PFSK-1 (cell line): ENCODE data around the gene CASD1.

Source experiments
- POLR2AphosphoS5 ChIP-seq: IDR thresholded peaks from 2 replicates; pipeline ENCODE4 v1.6.1; 2012; ENCODE audit warnings: low read depth, mild to moderate bottlenecking, control low read depth, low read length, moderate library complexity
- REST ChIP-seq, 2 experiments: IDR thresholded peaks; 2 replicates each; pipeline versions ENCODE4 v1.6.1 to v1.8.0; 2011 to 2012; ENCODE audit warnings: low read depth in 2 of 2, low read length in 2 of 2, control low read depth in 1 of 2, inconsistent platforms in 1 of 2, mild to moderate bottlenecking in 1 of 2, moderate library complexity in 1 of 2; ENCODE audit not compliant: insufficient read depth in 1 of 2
- TAF1 ChIP-seq: IDR thresholded peaks from 2 replicates; pipeline ENCODE4 v1.6.1; 2012; ENCODE audit warnings: low read length, control low read depth, borderline replicate concordance; ENCODE audit not compliant: insufficient read depth

DNA sequence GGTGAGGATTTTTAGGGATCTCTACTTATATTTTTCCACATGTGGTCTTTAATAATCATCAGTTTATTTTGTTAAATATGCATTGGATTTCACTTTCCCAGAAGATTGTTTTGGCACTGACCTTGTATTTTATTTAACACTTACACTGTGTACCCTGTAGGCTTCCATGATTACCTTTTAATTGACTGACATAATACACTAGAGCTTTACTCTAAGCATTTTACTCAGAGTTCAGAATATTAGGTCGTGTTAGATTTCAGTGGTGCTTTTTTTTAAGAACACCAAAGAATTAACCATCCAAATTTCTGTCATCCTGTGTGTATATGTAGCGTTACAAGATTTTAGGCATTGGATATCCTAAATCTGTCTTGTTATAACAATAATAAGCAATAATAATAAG, 23.1 kb downstream of the CASD1 start:
- TF ChIP-seq TAF1 (no peak), POLR2AphosphoS5 (no peak), REST (IDR thresholded peaks at IDR 0.05; ENCODE audit: insufficient read depth in 1 of 2, low read depth in 2 of 2, low read length in 2 of 2) (no peak)
